GM21825 (cell line): ENCODE measurements around the gene CMTM8.
A peak's percentile ranks its signal among the peaks of the same experiment; 100 is the strongest.

ENCODE experiments used
- ATAC-seq: cut with Tn5 transposase; IDR thresholded peaks from one replicate; pipeline ENCODE4 v1.9.1; 2021; ENCODE audit warnings: mild to moderate bottlenecking, moderate library complexity; ENCODE audit not compliant: unreplicated experiment

CMTM8 gene

DNA sequence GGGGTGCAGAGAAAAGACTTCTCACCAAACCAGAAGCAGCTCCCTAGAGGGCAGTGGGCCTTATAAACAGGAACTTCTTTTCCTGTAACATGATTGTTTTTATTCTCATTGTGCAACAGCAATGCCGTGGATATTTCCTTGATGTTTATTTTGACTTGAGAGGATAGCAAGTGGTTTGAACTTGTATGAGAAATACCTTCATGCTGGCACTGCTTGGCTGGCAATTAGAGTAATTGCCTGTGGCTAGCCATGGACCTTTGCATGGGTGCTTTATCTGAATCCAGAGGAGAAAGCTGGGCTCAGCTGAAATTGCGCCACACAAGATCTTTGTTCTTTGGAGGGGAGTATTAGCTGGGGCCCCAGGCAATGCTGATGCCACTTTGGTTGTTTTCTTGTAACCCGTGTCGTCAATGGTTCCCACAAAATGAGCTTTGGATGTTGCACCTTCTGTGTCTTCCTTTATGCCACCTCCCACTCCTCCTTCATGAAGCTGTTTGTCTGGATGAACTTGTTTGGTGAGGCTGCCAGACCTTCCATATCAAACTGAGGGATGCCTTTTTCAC, 37.9 kb downstream of the CMTM8 start:
- no peak for ATAC-seq

DNA sequence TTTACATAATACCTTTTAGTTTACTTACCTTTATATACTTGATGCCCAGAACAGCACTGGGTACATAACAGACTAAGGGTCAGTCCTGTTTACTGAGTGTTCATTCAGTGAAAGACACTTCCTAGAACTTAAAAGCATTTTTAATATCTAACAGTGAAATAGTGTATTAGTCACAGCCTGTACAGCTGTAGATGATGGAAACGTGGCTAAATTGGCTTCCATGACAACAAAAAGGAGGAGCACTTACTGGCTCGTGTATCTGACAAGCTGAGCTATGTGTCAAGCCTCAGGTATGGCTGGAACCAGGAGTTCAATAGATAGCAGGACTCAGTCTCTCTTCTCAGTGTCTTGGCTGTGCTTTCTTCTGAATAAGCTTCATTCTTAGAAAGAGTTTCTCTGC, 40.2 kb downstream of the CMTM8 start:
- no peak for ATAC-seq

DNA sequence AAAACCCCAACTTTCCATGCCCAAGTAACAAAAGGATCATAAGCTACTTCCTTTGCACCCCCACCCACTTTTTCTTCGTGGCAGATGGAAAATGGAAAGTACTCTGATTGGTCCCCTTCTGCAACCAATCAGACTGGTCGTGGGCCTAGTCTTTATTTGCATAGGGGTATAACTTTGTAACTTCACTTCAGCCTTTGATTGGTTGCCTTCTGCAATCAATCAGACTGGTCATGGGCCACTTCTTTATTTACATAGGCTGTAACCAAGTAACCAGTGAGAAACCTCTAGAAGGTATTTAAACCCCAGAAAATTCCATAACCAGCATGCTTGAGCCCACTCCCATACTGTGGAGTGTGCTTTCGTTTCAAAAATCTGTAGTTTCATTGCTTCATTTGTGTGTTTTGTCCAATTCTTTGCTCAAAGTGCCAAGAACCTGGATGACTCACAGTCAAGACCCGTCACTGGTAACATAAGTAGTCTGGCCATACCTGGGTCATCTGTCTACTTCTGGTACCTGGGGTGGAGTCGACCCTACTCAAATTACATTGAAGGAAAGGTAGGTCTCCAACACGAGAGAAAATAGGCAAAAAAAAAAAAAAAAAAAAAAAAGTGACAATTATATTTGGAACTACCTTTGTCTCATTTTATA, 41.9 kb downstream of the CMTM8 start:
- no peak for ATAC-seq

DNA sequence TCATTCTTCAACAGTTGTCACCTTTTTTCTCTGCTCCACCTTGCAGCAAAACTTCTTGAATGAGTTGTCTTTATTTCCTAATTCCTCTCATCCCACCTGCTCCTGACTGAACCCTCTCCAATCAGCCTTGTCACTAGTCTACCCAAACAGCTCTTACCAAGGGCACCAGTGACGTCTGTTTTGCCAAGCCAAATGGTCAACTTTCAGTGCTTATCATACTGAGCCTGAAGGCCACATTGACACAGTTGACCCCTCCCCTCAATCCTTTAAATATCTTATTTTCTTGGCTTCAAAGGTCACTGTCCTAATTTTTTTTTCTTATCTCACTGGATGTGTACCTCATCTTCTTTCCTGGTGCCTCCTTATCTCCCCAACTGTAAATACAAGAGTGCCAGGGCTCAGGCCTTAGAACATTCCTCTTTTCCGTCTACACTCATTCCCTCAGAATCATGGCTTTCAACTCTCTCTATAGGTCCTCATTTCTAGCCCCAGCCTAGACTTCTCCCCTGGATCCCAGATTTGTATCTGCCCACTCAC, 43.2 kb downstream of the CMTM8 start:
- no peak for ATAC-seq

DNA sequence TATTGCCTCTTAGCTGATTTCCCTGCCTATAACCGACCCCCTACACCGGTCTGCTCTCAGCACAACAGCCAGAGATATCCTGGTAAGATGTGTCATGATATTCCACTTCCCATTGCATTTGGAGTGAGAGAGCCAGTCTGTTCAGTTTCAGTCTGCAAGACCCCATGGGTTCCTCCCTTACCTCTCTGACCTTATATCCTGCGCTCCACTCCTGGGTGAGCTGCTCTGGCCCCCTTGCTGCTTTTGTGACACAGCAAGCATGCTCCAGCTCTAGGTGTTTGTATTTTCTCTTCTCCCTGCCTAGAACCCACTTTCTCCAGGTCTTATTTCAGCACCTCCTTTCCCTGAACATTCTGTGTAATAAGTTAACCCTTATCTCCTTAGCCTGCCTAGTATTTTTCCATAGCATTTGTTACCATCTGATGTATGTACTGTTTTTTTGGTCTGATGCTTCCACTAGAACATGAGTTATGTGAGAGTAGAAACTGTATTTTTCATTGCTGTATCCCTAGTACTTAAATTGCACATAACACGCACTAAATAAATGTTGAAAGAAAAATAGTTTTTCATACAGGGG, 44.2 kb downstream of the CMTM8 start:
- no peak for ATAC-seq

DNA sequence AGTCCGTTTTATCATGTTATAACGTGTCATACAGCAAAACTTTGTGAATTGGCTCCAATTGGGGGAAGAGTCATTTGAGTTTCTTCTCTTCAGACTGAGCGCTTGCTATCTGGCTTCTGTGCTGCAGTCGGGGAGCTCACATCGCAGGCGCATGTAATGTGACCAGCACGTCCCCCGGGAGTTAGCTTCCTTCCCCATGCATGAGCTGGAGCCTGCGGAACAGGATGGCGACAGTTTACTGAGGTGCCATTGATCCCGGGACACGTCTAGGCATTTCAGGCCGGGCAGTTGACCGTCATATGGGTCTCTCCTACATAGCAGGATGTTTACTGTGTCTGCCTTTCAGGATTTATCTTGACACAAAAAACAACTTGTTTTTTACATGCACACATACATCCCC, 44.8 kb downstream of the CMTM8 start:
- no peak for ATAC-seq

DNA sequence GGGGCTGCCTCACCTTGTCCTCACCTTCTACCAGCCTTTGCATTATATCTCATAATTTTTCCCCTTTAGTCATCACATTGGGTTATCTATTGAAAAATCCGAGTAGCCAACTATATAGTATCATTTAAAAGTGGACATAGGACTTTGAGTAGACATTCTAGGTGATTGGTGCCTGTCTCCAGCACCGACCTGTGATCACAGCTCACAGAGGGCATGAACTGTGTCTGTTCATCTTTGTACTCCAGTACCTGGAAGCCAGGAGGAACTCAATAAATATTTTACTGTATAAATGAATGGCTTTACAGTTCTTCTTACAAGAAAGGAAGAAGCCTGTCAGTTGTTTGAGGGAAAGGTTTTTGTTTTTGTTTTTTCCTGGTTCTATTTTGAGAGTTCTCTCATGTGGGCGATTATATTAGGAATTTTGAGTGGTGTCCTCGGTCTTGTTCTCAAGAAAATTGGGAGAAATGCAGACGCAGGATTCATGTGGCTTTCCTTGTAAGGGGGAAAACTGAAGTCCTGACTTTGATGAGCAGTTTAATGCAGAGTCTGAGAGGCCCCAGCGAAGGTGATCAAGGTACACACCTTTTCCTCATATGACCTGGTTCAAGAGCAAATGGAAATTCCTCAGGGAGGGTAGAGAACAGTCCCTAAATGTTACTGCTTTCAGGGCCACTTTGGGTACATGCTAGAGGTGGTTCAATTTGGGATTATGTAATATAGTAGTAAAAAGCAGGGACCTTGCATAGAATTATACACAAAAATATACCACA, 46.1 kb downstream of the CMTM8 start:
- ATAC-seq, result no peak

DNA sequence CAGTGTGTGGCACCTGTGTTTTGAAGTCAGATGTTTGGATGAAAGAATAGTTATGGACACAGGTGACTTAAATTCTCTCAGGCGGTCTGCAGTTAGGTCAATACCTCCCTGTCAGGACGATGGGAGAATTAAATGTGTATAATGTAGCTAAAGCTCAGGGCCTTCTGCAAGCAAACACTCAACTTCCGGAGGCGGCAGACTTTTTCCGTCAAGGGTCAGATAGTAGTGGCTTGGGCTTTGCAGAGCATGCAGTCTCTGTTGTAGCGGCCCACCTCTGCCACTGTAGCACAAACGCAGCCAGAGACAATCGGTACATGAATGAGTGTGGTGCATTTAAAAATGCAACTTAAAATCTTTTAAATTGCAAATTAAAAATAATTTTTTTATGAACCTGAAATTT, 47.4 kb downstream of the CMTM8 start:
- no peak for ATAC-seq

DNA sequence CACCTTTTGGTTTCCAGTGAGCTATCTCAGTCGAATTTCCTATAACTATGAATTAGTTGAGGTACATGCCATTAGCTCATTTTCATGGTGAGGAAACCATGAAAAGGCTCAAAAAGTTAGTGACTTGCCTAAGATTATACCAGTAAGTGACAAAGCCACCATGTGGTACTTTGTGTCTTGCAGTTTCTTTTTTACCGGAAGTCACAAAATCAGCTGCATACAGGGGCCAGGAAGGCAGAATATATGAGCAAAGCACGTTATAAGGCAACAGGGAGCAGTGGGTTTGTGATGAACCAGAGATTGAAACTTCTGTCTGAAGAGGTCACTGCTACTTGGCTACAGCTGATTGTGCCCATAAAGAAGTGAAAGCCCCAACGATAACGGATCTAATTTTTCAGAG, 50.3 kb downstream of the CMTM8 start:
- no peak for ATAC-seq

DNA sequence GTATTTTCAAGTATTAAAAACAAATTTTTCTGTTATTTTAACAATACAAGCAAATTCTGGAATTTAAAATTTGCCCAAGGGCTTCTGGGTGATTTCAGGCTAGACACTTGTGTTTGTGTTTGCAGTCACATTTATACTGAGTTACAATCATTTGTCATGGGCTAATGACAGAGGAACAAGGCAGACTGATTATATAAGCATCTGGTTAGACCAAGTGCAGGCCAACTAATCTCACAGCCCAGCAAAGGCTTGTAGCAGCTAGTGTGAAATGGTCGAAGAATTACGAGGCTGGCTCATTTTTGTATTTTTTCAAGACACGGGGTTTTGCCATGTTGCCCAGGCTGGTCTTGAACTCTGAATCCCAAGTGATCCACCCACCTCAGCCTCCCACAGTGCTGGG, 52.1 kb downstream of the CMTM8 start:
- no peak for ATAC-seq

DNA sequence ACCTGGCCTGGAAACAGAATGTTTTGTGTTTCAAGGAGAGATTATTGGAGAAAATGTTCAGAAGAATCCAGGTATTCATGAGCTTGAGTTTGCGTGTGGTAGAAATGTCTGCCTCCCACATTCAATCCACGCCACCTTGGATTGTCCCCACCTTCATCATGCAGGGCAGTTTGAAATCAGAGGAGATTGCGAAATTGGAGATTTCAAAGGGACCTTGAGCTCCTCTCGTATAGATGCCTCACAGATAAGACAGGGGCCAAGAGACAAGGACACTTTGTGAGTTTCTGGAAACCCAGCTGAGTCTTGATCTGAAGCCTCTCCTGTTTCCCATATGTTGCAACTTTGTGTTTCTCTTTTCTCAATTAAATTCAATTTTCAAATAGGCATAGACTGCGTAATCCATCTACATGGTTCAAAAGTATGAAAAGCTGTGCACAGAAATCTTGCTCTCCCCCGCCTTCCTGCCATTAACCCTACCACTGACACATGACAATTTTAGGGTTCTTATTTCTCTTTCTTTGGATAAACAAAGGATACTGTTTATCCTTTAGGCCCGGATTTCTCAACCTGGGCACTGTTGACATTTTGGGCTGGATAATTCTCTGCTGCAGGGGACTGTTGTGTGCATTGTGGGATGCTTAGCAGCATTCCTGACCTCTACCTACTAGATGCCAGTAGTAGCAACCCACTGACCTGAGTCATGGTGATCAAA, 53.8 kb downstream of the CMTM8 start:
- no peak for ATAC-seq

DNA sequence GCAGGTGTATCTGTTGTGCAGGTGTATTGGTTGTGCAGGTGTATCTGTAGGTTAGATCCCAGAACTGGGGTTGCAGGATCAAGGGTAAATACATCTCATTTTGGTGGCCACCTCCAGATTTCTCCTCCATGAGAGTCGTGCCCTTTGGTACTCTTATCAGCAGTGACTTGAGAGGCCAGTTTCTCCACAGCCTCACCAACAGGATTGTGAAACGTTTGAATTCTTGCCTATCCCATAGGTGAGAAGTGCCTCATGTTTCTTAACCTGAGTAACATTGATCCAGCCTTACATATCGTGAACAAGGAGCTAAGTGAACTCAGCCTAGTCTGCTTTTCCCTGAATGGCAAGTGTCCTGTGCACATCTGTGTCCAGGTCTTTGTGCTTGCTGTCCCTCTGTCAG, 55.4 kb downstream of the CMTM8 start:
- ATAC-seq, result no peak

DNA sequence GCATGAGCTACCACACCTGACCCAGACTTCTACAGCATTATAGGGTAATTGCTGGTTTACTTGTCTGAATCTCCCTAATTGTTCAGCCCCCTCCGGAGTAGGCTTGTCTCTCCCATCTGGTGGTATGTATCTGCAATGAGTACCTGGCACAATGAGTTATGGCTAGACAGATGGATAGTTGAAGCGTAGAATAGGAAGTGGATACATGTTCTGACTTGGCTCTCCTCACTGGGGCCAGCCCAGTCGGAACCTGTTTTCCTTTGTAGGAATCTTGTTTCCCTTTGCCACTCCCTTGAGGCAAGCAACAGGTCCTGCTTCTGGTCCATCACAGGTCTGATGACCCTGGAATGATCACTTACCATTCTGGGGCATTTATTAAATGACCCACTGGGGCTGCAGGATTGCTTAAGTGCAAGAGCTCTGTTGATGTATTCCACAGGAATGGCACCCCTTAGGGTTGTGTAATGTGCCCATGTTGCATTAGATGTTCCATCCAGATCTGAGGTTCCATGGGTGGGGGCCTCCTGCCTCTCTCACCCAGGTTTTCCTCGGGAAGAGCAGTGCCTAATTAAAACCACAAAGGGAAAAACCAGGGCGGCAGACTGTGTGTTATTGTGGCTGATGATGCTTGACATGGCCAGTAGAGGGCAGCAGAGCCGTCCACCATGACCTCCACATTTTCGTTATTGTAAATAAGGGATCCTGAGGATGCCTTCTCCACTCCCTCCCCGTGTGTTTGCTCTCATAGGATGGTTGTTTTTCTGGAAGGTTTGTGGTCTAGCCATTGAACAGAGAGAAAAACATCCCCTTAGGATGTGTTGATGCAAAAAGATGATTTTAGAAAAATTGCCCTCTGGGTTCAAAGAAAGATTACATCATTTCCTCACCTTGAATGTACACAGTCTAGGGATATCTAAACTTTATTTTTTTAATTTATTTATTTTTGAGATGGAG, 58.0 kb downstream of the CMTM8 start:
- ATAC-seq, result peak; percentile 60

DNA sequence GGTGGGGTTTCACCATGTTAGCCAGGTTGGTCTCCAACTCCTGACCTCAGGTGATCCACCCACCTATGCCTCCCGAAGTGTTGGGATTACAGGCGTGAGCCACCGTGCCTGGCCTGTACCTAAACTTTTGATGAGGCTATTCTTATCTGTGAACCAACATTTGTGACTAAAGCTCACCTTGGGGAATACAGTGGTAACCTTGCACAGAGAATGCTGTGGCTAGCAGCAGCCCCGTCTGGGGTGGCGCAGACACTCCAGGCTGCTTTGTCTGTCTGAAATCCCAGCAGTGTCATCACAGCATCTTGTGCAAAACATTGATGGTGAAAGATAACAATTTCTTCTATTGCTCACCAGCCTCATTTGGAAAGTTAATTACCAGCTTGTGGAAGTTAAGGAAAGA, 58.9 kb downstream of the CMTM8 start:
- no peak for ATAC-seq

DNA sequence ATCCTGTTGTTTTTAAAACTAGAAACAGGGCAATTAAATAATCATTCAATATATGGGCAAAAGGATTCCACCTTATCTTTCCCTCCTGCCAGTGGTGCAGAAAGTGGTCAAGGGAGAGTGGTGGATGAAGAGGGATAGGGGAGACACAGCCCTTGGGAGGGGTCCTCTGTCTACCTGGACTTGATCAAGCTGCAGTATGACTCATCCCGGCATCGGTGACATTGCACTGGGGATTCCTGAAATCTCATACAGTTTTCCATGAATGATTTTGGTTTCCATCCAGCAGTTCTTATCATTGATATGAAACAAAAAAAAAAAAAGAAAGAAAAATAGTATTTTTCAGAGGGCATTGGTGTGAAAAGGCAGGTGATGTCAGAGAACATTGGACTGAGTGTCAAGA, 62.9 kb downstream of the CMTM8 start:
- ATAC-seq, result no peak

DNA sequence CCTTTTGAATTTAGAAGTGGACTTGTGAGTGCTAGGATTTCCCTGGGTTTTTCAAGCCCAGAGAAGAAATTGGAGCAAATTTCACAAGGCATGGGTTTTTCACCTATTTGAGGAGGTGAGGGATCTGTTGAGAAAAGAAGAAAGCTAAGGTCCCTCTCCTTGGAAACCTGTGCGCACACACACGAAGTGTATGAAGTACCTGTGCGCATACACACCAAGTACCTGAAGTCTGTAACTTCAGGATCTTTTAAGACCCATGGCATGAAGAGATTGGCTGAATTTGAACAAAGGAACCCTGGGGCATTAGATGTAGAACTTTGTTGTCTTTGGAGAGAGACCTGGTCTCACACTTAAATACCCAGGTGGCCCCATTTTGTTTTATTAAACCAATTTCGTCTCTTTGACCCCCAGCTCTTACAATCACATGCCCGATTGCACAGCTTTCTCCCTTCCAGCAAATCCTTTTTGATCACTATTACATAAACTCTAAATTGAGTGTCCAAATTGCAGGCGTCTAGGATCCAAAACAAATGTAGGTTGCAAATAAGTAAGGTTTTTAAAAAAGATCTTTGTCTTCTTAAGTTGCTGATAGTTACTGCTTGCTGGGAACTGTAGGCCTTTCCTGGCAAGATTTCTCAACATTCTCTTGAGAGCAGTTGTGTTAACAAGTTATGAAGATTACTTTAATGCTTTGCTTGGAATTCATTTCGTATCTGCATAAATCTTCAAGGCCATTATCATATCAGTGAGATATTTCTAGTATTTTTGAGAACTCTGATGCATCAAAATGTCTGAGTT, 64.3 kb downstream of the CMTM8 start:
- no peak for ATAC-seq

DNA sequence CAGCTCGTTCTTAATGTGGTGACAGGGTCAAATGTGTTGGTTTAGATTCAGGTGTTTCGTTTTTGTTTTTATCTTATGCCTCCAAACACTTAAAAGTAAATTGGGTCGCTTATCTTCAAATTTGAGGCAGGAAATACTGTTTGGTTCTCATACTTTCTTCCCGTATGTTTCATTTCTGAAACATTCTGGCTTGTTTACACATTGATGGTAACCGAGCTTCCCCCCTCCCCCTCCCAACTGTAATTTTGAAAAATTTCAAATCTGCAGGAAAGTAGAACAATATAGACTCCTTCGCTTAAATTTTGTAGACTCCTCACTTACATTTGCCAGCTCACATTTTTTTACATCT, 64.9 kb downstream of the CMTM8 start:
- ATAC-seq, result no peak

DNA sequence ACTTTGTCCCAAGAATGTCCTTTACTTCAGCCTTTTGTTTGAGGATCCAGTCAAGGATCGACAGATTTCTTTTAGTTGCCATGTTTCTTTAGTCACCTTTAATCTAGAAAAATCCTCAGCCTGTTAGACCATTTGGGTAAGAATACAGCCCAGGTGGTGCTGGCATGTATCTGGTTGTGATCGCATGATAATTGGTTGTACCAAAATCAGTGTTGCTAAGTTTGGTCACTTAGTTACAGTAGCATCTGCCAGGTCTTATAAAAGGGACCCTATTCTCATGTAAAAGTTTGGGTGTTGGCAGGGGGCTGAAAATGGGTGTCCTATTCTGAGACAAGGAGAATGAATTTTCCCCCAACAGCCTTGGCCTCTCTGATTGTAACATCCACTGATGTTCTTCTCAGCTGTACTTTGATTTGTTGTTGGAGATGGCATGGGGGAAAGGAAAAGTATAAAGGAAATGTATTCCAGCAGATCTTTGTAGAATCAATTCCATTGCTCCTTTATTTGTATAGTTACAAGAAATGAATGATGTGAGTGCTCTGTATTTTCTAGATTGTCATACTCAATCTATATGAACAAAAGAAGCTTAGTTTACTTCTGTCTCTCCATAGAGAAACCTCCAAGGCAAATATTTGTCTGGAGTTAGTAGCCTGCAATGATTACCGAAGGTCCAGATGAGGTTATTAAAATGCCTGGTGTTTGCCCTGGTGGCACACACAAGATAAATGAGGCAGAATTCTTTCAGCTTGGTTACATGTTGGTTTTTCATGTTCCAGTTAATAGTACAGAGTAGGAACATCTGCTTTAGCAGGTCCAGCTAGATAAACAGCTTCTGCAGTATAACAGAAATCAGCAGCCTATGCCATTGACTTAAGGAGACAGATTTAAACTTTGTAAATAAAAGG, 65.7 kb downstream of the CMTM8 start:
- ATAC-seq, result no peak
